Keratinocyte (primary cell): ENCODE measurements around the gene SSTR3.

ENCODE experiments used
- EZH2 ChIP-seq: IDR thresholded peaks from one replicate; pipeline ENCODE4 v1.6.1; 2012; ENCODE audit warnings: inconsistent platforms, mild to moderate bottlenecking, low read length, moderate library complexity
- TF ChIP-seq, protein P1 (sequence below), 3 experiments: IDR thresholded peaks in 1 of 3; conservative IDR thresholded peaks in 1 of 3; optimal IDR thresholded peaks in 1 of 3; 2 replicates in 2 of 3; 3 replicates in 1 of 3; pipeline versions ENCODE3 to v1.5.1; 2011; ENCODE audit warnings: low read length in 3 of 3, mild to moderate bottlenecking in 3 of 3, moderate library complexity in 2 of 3, control low read depth in 1 of 3, inconsistent platforms in 1 of 3; ENCODE audit not compliant: insufficient read depth in 2 of 3; ENCODE audit errors: extremely low read depth in 1 of 3

DNA sequence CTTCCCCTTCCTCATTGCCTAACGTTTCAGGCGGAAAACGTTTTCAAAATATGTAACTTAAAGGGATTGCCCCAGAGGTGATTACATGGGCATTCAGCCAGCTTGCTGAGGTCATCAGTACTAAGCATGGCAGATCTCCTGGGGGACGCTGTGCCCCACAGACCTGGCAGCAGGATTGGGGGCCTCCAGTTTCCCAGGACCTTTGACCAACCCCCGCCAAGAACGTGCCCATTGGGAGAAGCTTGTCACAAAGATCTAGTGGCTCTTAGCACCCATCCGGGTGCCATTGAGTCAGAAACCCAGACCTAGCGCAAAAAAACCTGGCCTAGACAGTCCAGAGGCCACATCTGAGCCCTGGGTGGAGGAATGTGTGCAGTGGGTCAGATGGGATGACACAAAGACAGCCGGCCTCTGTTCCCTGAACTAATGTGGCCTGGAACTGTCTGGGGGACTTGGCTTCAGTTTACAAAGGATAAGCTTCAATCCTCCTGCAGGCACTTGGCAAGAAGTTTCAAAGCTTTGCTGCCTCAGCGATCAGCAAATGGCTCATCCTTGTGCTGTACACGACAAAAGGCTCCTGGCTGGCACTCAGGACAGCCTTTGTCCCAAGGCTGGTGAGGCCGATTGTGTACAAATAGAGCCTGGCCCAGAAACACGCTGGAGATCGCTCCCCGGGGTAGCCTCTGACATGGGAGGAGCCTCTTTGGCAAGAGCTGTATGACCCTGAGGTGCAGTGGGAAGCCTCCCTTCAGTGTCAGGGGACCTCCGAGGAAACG is 33.7 kb downstream of the SSTR3 start:
- TF ChIP-seq, protein P1, sequence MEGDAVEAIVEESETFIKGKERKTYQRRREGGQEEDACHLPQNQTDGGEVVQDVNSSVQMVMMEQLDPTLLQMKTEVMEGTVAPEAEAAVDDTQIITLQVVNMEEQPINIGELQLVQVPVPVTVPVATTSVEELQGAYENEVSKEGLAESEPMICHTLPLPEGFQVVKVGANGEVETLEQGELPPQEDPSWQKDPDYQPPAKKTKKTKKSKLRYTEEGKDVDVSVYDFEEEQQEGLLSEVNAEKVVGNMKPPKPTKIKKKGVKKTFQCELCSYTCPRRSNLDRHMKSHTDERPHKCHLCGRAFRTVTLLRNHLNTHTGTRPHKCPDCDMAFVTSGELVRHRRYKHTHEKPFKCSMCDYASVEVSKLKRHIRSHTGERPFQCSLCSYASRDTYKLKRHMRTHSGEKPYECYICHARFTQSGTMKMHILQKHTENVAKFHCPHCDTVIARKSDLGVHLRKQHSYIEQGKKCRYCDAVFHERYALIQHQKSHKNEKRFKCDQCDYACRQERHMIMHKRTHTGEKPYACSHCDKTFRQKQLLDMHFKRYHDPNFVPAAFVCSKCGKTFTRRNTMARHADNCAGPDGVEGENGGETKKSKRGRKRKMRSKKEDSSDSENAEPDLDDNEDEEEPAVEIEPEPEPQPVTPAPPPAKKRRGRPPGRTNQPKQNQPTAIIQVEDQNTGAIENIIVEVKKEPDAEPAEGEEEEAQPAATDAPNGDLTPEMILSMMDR (optimal IDR thresholded peaks at IDR 0.05 in 1 of 3, IDR thresholded peaks at IDR 0.05 in 1 of 3, conservative IDR thresholded peaks at IDR 0.05 in 1 of 3; ENCODE audit: extremely low read depth in 1 of 3, insufficient read depth in 2 of 3, low read length in 3 of 3): no peak
- no peak for TF ChIP-seq EZH2
